Caco-2 (cell line): Measurements from ENCODE around the gene FSHR. TPM values are rescaled to one million over a fixed set of nuclear protein-coding genes. Genes with fewer than 3 reads are reported as not detected.

Source experiments
- BruUV-seq: library from RNA; stranded (reverse); fragments of 400-500 nt; replicated peaks from 2 replicates; lab custom pipeline; 2021; lab: Mats Ljungman, UMichigan
- CTCF ChIA-PET: fragments of 300-600 bp; sonication (Branson Sonifier 250); formaldehyde crosslinking; loops from one replicate; lab custom pipeline; 2022; ENCODE audit warnings: antibody characterized with exemption; lab: Charles Lee
- POLR2A ChIA-PET: fragments of 300-600 bp; sonication (Branson Sonifier 250); formaldehyde crosslinking; loops from one replicate; lab custom pipeline; 2022; ENCODE audit warnings: antibody characterized with exemption; lab: Charles Lee
- DNase-seq, 2 experiments: peaks; one replicate each; pipeline versions ENCODE4 v3.0.0 to v3.0.0-alpha.2; 2020 to 2022
- H3K27me3 ChIP-seq: replicated peaks from 2 replicates; pipeline ENCODE4 v1.6.0; 2011; ENCODE audit warnings: low read length; ENCODE audit not compliant: control insufficient read depth, insufficient read depth
- H3K36me3 ChIP-seq: 2 replicates; pipeline ENCODE4 v1.5.1; 2011; ENCODE audit warnings: low read length; ENCODE audit not compliant: control insufficient read depth, insufficient read depth
- H3K4me1 ChIP-seq: fragments of 250-450 bp; sonication (Bioruptor Pico); 2 replicates; pipeline ENCODE4 v1.5.1; 2020; ENCODE audit warnings: mild to moderate bottlenecking
- H3K4me3 ChIP-seq: 2 replicates; pipeline ENCODE4 v1.5.1; 2011; ENCODE audit warnings: low read depth, mild to moderate bottlenecking, control low read depth, low read length
- H3K9me3 ChIP-seq: fragments of 250-450 bp; sonication (Bioruptor Pico); 2 replicates; pipeline ENCODE4 v1.5.1; 2020; ENCODE audit warnings: mild to moderate bottlenecking, moderate library complexity
- H3K27ac Mint-ChIP-seq: one replicate; pipeline ENCODE4 v1.8.0; 2022; ENCODE audit warnings: mixed read lengths; ENCODE audit not compliant: unreplicated experiment
- H3K27me3 Mint-ChIP-seq: one replicate; pipeline ENCODE4 v1.8.0; 2022; ENCODE audit warnings: mixed read lengths; ENCODE audit not compliant: insufficient read depth, unreplicated experiment
- H3K36me3 Mint-ChIP-seq: one replicate; pipeline ENCODE4 v1.8.0; 2022; ENCODE audit warnings: mild to moderate bottlenecking, mixed read lengths; ENCODE audit not compliant: insufficient read depth, unreplicated experiment
- H3K4me1 Mint-ChIP-seq: one replicate; pipeline ENCODE4 v1.8.0; 2022; ENCODE audit warnings: low read depth, mixed read lengths; ENCODE audit not compliant: unreplicated experiment
- H3K4me3 Mint-ChIP-seq: one replicate; pipeline ENCODE4 v1.8.0; 2022; ENCODE audit warnings: mild to moderate bottlenecking, moderate library complexity, mixed read lengths; ENCODE audit not compliant: unreplicated experiment
- H3K9me3 Mint-ChIP-seq: one replicate; pipeline ENCODE4 v1.8.0; 2022; ENCODE audit warnings: mixed read lengths; ENCODE audit not compliant: unreplicated experiment
- CTCF ChIP-seq, 2 experiments: fragments of 200-600 bp in 1 of 2; IDR thresholded peaks; 1 replicate in 1 of 2; 2 replicates in 1 of 2; pipeline versions ENCODE4 v1.5.1 to v1.8.0; 2011 to 2022; ENCODE audit warnings: antibody characterized with exemption in 1 of 2, control low read depth in 1 of 2, inconsistent platforms in 1 of 2, low read depth in 1 of 2, low read length in 1 of 2, mild to moderate bottlenecking in 1 of 2, moderate library complexity in 1 of 2; ENCODE audit not compliant: insufficient read depth in 1 of 2, severe bottlenecking in 1 of 2, unreplicated experiment in 1 of 2
- intact Hi-C: fragments of 100-400 bp; cut with micrococcal nuclease; formaldehyde crosslinking; loops from one replicate; pipeline ENCODE4 v1.10.0; 2022; ENCODE audit not compliant: unreplicated experiment
- total RNA-seq: library from RNA; stranded (reverse); gene quantifications from 2 replicates; pipeline ENCODE4 v1.2.3, GENCODE V29; 2022

The FSHR gene
- total RNA-seq, 1 experiment from 2014 or later: 0.41 TPM

GRCh38 chr2:49122107-49122506 lies 32.2 kb downstream of the FSHR start:
- no peak for TF ChIP-seq CTCF (IDR thresholded peaks at IDR 0.05; ENCODE audit: insufficient read depth in 1 of 2, low read depth in 1 of 2, low read length in 1 of 2, severe bottlenecking in 1 of 2, unreplicated experiment in 1 of 2)
- no TSS peak for BruUV-seq
- Mint-ChIP-seq H3K36me3 (no peaks in the 10 kb centered on the region), H3K4me1 (no peaks in the 10 kb centered on the region), H3K27ac (no peak overlapping the region), H3K9me3 (no peaks in the 10 kb centered on the region), H3K4me3 (no peak overlapping the region), H3K27me3 (peaks cover 8% of the 10 kb centered on the region)
- no peak for DNase-seq
- Histone ChIP-seq H3K36me3 (no peaks in the 10 kb centered on the region), H3K27me3 (no peaks in the 10 kb centered on the region), H3K4me1 (no peaks in the 10 kb centered on the region), H3K4me3 (no peak overlapping the region), H3K9me3 (no peaks in the 10 kb centered on the region)
- intact Hi-C loops: no loop called here
- CTCF ChIA-PET: no interaction called here
- POLR2A ChIA-PET: no interaction called here

- intact Hi-C loops: no loop called here
- POLR2A ChIA-PET: no interaction called here
- Histone ChIP-seq H3K36me3 (no peaks in the 10 kb centered on the region), H3K27me3 (no peaks in the 10 kb centered on the region), H3K4me1 (no peaks in the 10 kb centered on the region), H3K9me3 (no peaks in the 10 kb centered on the region), H3K4me3 (no peak overlapping the region)
- H3K4me1 Mint-ChIP-seq: peaks cover 7% of the 10 kb centered on the region
- H3K36me3 Mint-ChIP-seq: no peaks in the 10 kb centered on the region
- no peak for DNase-seq
- BruUV-seq: no TSS peak
- H3K27me3 Mint-ChIP-seq: peaks cover 10% of the 10 kb centered on the region
- H3K27ac Mint-ChIP-seq: no peak overlapping the region
- no peak overlapping the region for H3K4me3 Mint-ChIP-seq
- no peaks in the 10 kb centered on the region for H3K9me3 Mint-ChIP-seq
- no peak for TF ChIP-seq CTCF (IDR thresholded peaks at IDR 0.05; ENCODE audit: insufficient read depth in 1 of 2, low read depth in 1 of 2, low read length in 1 of 2, severe bottlenecking in 1 of 2, unreplicated experiment in 1 of 2)
- CTCF ChIA-PET: no interaction called here
These were observed 41.3 kb downstream of the FSHR start for GRCh38 chr2:49113046-49113445.

GRCh38 chr2:49111456-49111855 lies 42.9 kb downstream of the FSHR start:
- peaks cover 10% of the 10 kb centered on the region for H3K27me3 Mint-ChIP-seq
- no peak for DNase-seq
- H3K36me3 Mint-ChIP-seq: no peaks in the 10 kb centered on the region
- TF ChIP-seq CTCF (IDR thresholded peaks at IDR 0.05; ENCODE audit: insufficient read depth in 1 of 2, low read depth in 1 of 2, low read length in 1 of 2, severe bottlenecking in 1 of 2, unreplicated experiment in 1 of 2): no peak
- no TSS peak for BruUV-seq
- no peak overlapping the region for H3K4me3 Mint-ChIP-seq
- ChIA-PET POLR2A (no interaction called here), CTCF (no interaction called here)
- Histone ChIP-seq H3K4me1 (no peaks in the 10 kb centered on the region), H3K9me3 (no peaks in the 10 kb centered on the region), H3K36me3 (no peaks in the 10 kb centered on the region), H3K27me3 (no peaks in the 10 kb centered on the region), H3K4me3 (no peak overlapping the region)
- intact Hi-C loops: no loop called here
- H3K27ac Mint-ChIP-seq: no peak overlapping the region
- H3K4me1 Mint-ChIP-seq: peaks cover 7% of the 10 kb centered on the region
- no peaks in the 10 kb centered on the region for H3K9me3 Mint-ChIP-seq
